ENCODE results near the gene FER1L5.

FER1L5 gene

GRCh38 chr2:96633641-96634040, 8.9 kb upstream of the FER1L5 start:
- DNase-seq (ENCODE audit: extremely low spot score): no peak
- ChIA-PET CTCF (interaction anchor here (1.0 kb wide), 1 partner anchor 9 kb away, joined by 3 read pairs; the partner anchor contains the start of gene FER1L5), POLR2A (no interaction called here)
- no peak for TF ChIP-seq CTCF (IDR thresholded peaks at IDR 0.05; ENCODE audit: control extremely low read depth, extremely low read depth, low read depth, missing control alignments)

- ChIA-PET CTCF (interaction anchor here (1.3 to 2.0 kb wide), 4 partner anchors 9 to 476 kb away, joined by 3 to 8 read pairs (median 5); no protein-coding TSS in a partner anchor), POLR2A (no interaction called here)
- DNase-seq (ENCODE audit: extremely low spot score): no peak
- TF ChIP-seq CTCF (IDR thresholded peaks at IDR 0.05; ENCODE audit: control extremely low read depth, extremely low read depth, low read depth, missing control alignments): no peak
These were observed 5.9 kb upstream of the FER1L5 start for GRCh38 chr2:96636551-96637171.

- DNase-seq (ENCODE audit: extremely low spot score): peak; percentile 89
- ChIA-PET CTCF (interaction anchor here (1.1 to 2.0 kb wide), 5 partner anchors 10 to 475 kb away, joined by 3 to 8 read pairs (median 5); no protein-coding TSS in a partner anchor), POLR2A (interaction anchor here (0.6 kb wide), 1 partner anchor 248 kb away, joined by 10 read pairs; no protein-coding TSS in a partner anchor)
- TF ChIP-seq CTCF (IDR thresholded peaks at IDR 0.05; ENCODE audit: control extremely low read depth, extremely low read depth, low read depth, missing control alignments): no peak
These were observed 5.0 kb upstream of the FER1L5 start for GRCh38 chr2:96637385-96638143.

GRCh38 chr2:96638144-96639121, 4.1 kb upstream of the FER1L5 start, which contains the start of gene KANSL3:
Gene KANSL3 (minus strand): TSS chr2:96638312. CDS start chr2:96637135, 1,177 bp downstream.
- ChIA-PET CTCF (interaction anchor here (0.7 to 2.0 kb wide), 6 partner anchors 11 to 219 kb away, joined by 3 to 8 read pairs (median 3); partner anchors contain the start of gene ANKRD39), POLR2A (interaction anchor here (0.6 to 1.0 kb wide), 2 partner anchors 122 to 249 kb away, joined by 3 to 10 read pairs; partner anchors contain the start of gene CNNM4)
- peak; percentile 90 for DNase-seq (ENCODE audit: extremely low spot score)
- TF ChIP-seq CTCF (IDR thresholded peaks at IDR 0.05; ENCODE audit: control extremely low read depth, extremely low read depth, low read depth, missing control alignments): no peak

- no peak for DNase-seq (ENCODE audit: extremely low spot score)
- no peak for TF ChIP-seq CTCF (IDR thresholded peaks at IDR 0.05; ENCODE audit: control extremely low read depth, extremely low read depth, low read depth, missing control alignments)
- ChIA-PET CTCF (no interaction called here), POLR2A (no interaction called here)
These were observed 5.1 kb downstream of the FER1L5 start for GRCh38 chr2:96647681-96648080.

Data from GM10248 (cell line).